GM06990 (cell line): ENCODE data around the gene MSH3.

Source experiments
- DNase-seq: peaks from one replicate; pipeline ENCODE4 v3.0.0-alpha.2; 2011; ENCODE audit not compliant: insufficient read length; ENCODE audit errors: extremely low read depth
- H3K27me3 ChIP-seq: replicated peaks from 2 replicates; pipeline ENCODE4 v1.6.0; 2011; ENCODE audit warnings: low read length; ENCODE audit not compliant: control insufficient read depth, insufficient read depth
- H3K36me3 ChIP-seq: 2 replicates; pipeline ENCODE4 v1.5.1; 2011; ENCODE audit warnings: low read length; ENCODE audit not compliant: control insufficient read depth, insufficient read depth
- H3K4me3 ChIP-seq: replicated peaks from 2 replicates; pipeline ENCODE4 v1.5.1; 2011; ENCODE audit warnings: low read depth, mild to moderate bottlenecking, control low read depth, low read length
- TF ChIP-seq, protein P1 (sequence below): IDR thresholded peaks from 2 replicates; pipeline ENCODE4 v1.5.1; 2011; ENCODE audit warnings: low read length, control low read depth, mild to moderate bottlenecking, inconsistent platforms; ENCODE audit not compliant: insufficient read depth, poor library complexity, severe bottlenecking

MSH3 gene

GRCh38 chr5:80668016-80668969, 13.8 kb downstream of the MSH3 start:
- no peak for DNase-seq
- Histone ChIP-seq H3K4me3 (peak overlapping the region; percentile 55), H3K36me3 (peaks cover 8% of the 10 kb centered on the region), H3K27me3 (no peaks in the 10 kb centered on the region)
- TF ChIP-seq, protein P1, sequence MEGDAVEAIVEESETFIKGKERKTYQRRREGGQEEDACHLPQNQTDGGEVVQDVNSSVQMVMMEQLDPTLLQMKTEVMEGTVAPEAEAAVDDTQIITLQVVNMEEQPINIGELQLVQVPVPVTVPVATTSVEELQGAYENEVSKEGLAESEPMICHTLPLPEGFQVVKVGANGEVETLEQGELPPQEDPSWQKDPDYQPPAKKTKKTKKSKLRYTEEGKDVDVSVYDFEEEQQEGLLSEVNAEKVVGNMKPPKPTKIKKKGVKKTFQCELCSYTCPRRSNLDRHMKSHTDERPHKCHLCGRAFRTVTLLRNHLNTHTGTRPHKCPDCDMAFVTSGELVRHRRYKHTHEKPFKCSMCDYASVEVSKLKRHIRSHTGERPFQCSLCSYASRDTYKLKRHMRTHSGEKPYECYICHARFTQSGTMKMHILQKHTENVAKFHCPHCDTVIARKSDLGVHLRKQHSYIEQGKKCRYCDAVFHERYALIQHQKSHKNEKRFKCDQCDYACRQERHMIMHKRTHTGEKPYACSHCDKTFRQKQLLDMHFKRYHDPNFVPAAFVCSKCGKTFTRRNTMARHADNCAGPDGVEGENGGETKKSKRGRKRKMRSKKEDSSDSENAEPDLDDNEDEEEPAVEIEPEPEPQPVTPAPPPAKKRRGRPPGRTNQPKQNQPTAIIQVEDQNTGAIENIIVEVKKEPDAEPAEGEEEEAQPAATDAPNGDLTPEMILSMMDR = no peak

GRCh38 chr5:80672140-80672736, 17.8 kb downstream of the MSH3 start:
- TF ChIP-seq, protein P1 = peak; percentile 84
- DNase-seq = no peak
- Histone ChIP-seq H3K27me3 (no peaks in the 10 kb centered on the region), H3K36me3 (peaks cover 13% of the 10 kb centered on the region), H3K4me3 (no peak overlapping the region)

GRCh38 chr5:80676706-80677105, 22.3 kb downstream of the MSH3 start:
- no peaks in the 10 kb centered on the region for H3K27me3 ChIP-seq
- H3K4me3 ChIP-seq = no peak overlapping the region
- TF ChIP-seq, protein P1 = no peak
- peaks cover 11% of the 10 kb centered on the region for H3K36me3 ChIP-seq
- no peak for DNase-seq

GRCh38 chr5:80686757-80687156, 32.3 kb downstream of the MSH3 start:
- no peak overlapping the region for H3K4me3 ChIP-seq
- H3K36me3 ChIP-seq = no peaks in the 10 kb centered on the region; the same call in 1 of the 2 replicates
- no peak for DNase-seq
- no peaks in the 10 kb centered on the region for H3K27me3 ChIP-seq
- TF ChIP-seq, protein P1 = no peak

DNA sequence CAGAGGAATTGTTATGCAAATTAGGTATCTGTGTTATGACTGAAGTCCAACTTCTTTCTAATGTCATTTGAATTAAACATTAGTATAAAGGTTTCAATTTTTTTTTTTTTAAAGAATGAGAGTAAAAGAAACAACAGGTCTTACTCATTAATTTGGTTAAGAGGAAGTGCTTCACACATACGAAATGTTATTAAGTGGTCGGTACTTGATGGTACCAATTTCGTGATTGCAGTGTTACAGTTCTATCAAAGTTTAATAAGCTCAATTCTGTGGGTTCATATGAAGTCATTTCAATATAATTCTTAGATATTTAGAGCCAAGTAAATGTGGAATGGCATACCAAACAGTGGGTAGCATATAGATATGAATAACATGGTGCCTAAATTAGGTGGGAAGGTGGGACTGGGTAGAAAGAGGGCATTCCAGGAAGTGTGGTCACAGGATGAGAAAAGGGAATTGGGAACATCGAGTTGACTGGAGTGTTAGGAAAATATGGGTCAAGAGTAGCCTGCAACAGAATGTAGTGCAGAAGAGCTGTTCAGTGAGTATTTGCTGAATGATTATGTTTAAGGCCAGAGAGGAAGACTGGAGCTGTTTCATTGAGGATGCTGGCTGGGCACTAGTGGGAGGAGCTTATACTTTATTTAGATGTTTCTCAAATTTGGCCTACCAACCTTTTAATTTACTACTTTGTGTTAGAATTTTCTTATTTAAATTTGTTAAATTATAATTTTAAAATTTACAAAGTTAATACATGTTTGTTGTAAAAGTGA, 34.4 kb downstream of the MSH3 start:
- H3K4me3 ChIP-seq = no peak overlapping the region
- H3K27me3 ChIP-seq = no peaks in the 10 kb centered on the region
- H3K36me3 ChIP-seq = no peaks in the 10 kb centered on the region; the same call in 1 of the 2 replicates
- DNase-seq = no peak
- TF ChIP-seq, protein P1 = no peak
